ENCODE results near the gene NMD3. TPM values are rescaled to one million over a fixed set of nuclear protein-coding genes. Genes with fewer than 3 reads are reported as not detected.

NMD3 gene
- total RNA-seq, 4 donors from 2014 or later, result 22.9 to 36.5 (median 29.4) TPM

DNA sequence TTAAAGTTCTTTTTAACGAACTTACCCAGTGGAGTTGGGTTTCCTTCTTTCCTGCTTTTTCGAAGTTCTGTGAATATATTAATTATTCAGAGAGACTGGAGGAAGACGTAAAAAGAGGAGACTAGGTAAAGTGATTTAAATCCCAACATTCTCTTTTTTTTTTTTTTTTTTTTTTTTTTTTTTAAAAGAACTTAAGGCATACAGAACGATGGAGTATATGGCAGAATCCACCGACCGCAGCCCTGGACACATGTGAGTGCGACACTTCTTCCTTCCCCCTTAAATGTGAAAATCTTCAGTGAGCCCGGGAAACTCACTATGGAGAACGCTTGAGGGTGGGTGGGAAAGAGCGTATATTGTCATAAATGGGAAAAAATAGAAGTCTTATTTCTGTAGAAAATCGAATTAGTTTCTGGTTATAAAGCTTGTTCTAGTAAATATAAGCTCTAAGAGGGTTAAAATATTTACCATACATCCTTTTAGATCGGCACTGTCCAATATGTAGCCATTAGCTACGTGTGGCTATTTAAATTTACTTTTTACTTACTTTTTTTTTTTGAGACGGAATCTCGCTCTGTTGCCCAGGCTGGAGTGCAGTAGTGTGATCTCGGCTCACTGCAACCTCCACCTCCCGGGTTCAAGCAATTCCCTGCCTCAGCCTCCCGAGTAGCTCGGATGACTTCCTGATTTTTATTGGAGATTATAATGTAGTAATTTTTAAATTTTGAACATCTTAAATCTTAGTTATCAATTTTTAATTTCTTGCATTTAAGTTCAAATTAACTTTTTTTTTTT, 892 bp downstream of the NMD3 start:
- no peak for TF ChIP-seq POLR2A (IDR thresholded peaks at IDR 0.05)
- TF ChIP-seq, protein P1, sequence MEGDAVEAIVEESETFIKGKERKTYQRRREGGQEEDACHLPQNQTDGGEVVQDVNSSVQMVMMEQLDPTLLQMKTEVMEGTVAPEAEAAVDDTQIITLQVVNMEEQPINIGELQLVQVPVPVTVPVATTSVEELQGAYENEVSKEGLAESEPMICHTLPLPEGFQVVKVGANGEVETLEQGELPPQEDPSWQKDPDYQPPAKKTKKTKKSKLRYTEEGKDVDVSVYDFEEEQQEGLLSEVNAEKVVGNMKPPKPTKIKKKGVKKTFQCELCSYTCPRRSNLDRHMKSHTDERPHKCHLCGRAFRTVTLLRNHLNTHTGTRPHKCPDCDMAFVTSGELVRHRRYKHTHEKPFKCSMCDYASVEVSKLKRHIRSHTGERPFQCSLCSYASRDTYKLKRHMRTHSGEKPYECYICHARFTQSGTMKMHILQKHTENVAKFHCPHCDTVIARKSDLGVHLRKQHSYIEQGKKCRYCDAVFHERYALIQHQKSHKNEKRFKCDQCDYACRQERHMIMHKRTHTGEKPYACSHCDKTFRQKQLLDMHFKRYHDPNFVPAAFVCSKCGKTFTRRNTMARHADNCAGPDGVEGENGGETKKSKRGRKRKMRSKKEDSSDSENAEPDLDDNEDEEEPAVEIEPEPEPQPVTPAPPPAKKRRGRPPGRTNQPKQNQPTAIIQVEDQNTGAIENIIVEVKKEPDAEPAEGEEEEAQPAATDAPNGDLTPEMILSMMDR (IDR thresholded peaks at IDR 0.05), result no peak
- H3K36me3 ChIP-seq, result peaks cover 0 to 9% (median 0%) of the 10 kb centered on the region in 3 donors
- peak overlapping the region; percentile 89 to 94 (median 92) for H3K27ac ChIP-seq
- H3K27me3 ChIP-seq, result no peaks in the 10 kb centered on the region
- H3K9me3 ChIP-seq, result no peaks in the 10 kb centered on the region
- peak in 1 of 3 donors; percentile 37 for DNase-seq
- peak overlapping the region; percentile 87 to 98 (median 92) for H3K4me3 ChIP-seq
- H3K4me1 ChIP-seq, result peaks cover 0 to 26% (median 3%) of the 10 kb centered on the region in 4 donors

- peak overlapping the region in 3 of 4 donors; percentile 89 to 98 (median 96) for H3K4me3 ChIP-seq
- no peak for DNase-seq
- no peak overlapping the region for H3K27ac ChIP-seq
- TF ChIP-seq, protein P1 (IDR thresholded peaks at IDR 0.05), result no peak
- no peak for TF ChIP-seq POLR2A (IDR thresholded peaks at IDR 0.05)
- peaks cover 0 to 16% (median 0%) of the 10 kb centered on the region in 3 donors for H3K36me3 ChIP-seq
- H3K4me1 ChIP-seq, result peaks cover 0 to 26% (median 3%) of the 10 kb centered on the region in 4 donors
- no peaks in the 10 kb centered on the region for H3K27me3 ChIP-seq
- H3K9me3 ChIP-seq, result no peaks in the 10 kb centered on the region
Measured at GRCh38 chr3:161222662-161223061, 1.6 kb downstream of the NMD3 start.

GRCh38 chr3:161224786-161225185, 3.7 kb downstream of the NMD3 start:
- DNase-seq, result no peak
- no peak overlapping the region for H3K4me3 ChIP-seq
- H3K27ac ChIP-seq, result no peak overlapping the region
- H3K4me1 ChIP-seq, result peaks cover 0 to 26% (median 3%) of the 10 kb centered on the region in 4 donors
- H3K27me3 ChIP-seq, result no peaks in the 10 kb centered on the region
- H3K9me3 ChIP-seq, result no peaks in the 10 kb centered on the region
- H3K36me3 ChIP-seq, result peaks cover 0 to 34% (median 0%) of the 10 kb centered on the region in 3 donors
- no peak for TF ChIP-seq POLR2A (IDR thresholded peaks at IDR 0.05)
- TF ChIP-seq, protein P1 (IDR thresholded peaks at IDR 0.05), result no peak

- Histone ChIP-seq H3K36me3 (peaks cover 0 to 63% (median 0%) of the 10 kb centered on the region in 3 donors), H3K4me3 (no peak overlapping the region), H3K27me3 (no peaks in the 10 kb centered on the region), H3K9me3 (no peaks in the 10 kb centered on the region), H3K4me1 (no peaks in the 10 kb centered on the region), H3K27ac (no peak overlapping the region)
- TF ChIP-seq, protein P1 (IDR thresholded peaks at IDR 0.05), result no peak
- no peak for TF ChIP-seq POLR2A (IDR thresholded peaks at IDR 0.05)
- DNase-seq, result no peak
Measured at GRCh38 chr3:161230621-161231171, 9.6 kb downstream of the NMD3 start.

- H3K36me3 ChIP-seq, result peaks cover 0 to 64% (median 0%) of the 10 kb centered on the region in 3 donors
Measured at GRCh38 chr3:161231861-161232260, 10.8 kb downstream of the NMD3 start.

More at GRCh38 chr3:161231861-161232260, 10.8 kb downstream of the NMD3 start:
- H3K9me3 ChIP-seq, result no peaks in the 10 kb centered on the region
- no peak for DNase-seq
- H3K27me3 ChIP-seq, result no peaks in the 10 kb centered on the region
- no peaks in the 10 kb centered on the region for H3K4me1 ChIP-seq
- TF ChIP-seq POLR2A (IDR thresholded peaks at IDR 0.05), result no peak
- TF ChIP-seq, protein P1 (IDR thresholded peaks at IDR 0.05), result no peak
- H3K27ac ChIP-seq, result no peak overlapping the region
- H3K4me3 ChIP-seq, result no peak overlapping the region

Data from Peyer's patch (tissue), 4 donors.